SH-SY5Y (cell line): ENCODE data around the gene LANCL3.

Experiments
- GATA2 ChIP-seq: IDR thresholded peaks from 2 replicates; pipeline ENCODE4 v1.6.1; 2011; ENCODE audit warnings: mild to moderate bottlenecking, low read depth, low read length
- GATA3 ChIP-seq: IDR thresholded peaks from 2 replicates; pipeline ENCODE4 v1.6.1; 2011; ENCODE audit warnings: low read depth, mild to moderate bottlenecking, low read length, moderate library complexity

LANCL3 gene

GRCh38 chrX:37672563-37672962 lies 101.1 kb downstream of the LANCL3 start:
- TF ChIP-seq GATA3 (no peak), GATA2 (no peak)

DNA sequence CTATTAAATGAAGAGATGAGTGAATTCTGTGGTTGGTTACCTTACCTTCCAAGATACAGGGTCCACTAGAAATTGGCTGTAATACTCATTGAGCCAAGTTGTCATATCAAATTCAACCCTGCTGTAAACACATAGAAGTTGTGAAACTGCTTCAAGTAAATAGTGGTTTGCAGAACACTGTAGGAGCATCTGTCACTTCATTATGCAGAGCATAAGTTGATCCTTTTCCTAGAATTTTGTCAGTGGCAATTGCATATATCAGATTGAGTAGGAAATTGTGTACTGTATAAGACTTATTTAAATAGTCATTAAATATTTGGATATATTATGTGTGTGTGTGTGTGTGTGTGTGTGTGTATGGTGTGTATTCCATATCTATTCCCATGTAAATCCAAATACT lies 105.3 kb downstream of the LANCL3 start:
- no peak for TF ChIP-seq GATA2
- no peak for TF ChIP-seq GATA3

DNA sequence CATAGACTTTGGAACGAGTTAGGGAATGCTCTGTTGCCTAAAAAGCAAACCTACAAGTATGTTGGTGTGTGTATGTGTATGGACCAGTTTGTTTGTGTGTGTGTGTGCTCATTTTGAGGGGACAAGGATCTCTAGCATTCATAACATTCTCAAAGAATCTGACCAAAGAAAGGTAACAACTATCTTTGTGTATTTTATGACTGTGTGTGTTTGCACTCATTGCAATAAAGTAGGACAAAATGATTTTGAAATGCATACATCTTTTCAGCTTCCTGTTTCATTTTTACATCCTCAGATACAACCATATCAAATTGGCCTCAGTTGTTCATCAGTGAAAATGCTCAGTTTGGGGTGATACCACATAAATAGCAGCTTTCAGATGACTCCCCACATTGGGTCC lies 105.8 kb downstream of the LANCL3 start:
- no peak for TF ChIP-seq GATA2
- no peak for TF ChIP-seq GATA3

DNA sequence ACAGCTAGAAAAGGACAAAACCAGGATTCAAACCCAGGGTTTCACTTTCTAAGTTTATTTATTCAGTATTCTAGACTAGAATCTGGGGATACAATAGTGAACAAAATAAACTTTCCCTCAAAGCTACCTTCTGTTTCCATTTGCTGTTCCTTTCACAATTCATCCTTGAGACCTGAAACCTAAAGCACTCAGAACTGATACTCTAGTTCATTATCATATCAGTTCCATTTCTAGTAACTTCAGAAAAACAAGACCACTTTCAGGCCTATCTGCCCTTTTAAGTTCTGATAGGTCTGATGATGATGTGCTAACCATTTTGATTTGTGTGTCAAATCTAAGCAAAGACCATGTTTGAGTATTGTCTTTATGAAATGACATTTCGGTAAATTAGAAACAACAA lies 106.3 kb downstream of the LANCL3 start:
- TF ChIP-seq GATA2 = no peak

GRCh38 chrX:37678574-37678973 lies 107.1 kb downstream of the LANCL3 start:
- TF ChIP-seq GATA3 = no peak
- TF ChIP-seq GATA2 = no peak

GRCh38 chrX:37679230-37679629 lies 107.8 kb downstream of the LANCL3 start:
- TF ChIP-seq GATA3 = no peak
- no peak for TF ChIP-seq GATA2

DNA sequence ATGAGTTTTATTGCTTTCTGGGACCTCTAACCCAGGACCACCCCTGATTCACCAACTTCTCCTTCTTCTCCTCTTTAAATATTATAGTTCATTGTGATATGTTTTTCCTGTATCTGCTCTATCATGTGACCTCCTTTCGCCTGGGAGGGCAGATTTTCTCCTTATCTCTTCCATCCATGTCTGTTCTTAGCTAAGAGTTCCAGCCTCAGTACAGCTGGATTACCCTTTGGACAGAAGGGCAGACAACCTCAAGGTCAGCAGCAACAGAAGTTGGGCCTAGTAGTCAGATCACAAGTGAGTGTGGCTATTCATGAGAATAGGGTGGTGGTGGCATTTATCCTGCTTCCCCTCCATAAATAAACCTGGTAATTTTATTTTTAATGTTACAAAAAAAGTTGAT lies 108.4 kb downstream of the LANCL3 start:
- no peak for TF ChIP-seq GATA2
- no peak for TF ChIP-seq GATA3

DNA sequence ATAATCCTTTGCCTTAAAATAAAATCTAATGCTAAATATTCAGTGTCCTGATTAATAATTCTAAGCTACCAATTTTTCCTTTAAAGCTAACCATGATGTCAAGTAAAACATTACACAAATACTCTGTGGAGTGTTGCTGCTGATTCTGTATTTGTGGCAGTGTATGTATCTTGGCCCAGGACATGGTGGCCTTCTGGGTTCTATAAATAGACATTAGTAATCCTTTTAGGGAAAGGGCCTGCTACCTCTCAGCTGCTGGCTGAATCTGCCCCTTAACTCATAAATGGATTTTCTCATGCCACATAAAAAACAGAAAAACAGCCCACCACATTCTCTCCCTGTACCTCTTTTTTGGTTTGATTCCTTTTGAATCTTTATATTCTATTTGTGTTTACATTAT lies 113.0 kb downstream of the LANCL3 start:
- TF ChIP-seq GATA3 (no peak), GATA2 (no peak)

DNA sequence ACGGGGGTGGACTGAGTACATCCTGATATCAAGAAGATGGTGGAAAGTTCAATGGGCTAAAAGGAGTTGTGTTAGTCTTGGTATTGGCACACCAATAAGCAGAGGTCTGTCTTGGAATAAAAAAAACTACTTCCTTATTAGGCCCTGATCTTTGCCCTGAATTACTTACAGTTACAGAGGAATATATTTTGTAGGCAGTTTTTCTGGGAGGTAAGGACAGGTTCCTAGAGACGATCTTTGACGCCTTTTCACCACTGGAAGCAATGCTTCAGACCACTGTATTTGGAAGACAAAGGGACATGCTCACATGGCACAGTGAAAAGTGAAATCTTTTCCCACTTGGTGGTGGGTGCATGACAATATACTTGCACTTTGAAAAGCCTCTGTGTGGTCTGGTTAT lies 113.5 kb downstream of the LANCL3 start:
- TF ChIP-seq GATA3 (no peak), GATA2 (no peak)

DNA sequence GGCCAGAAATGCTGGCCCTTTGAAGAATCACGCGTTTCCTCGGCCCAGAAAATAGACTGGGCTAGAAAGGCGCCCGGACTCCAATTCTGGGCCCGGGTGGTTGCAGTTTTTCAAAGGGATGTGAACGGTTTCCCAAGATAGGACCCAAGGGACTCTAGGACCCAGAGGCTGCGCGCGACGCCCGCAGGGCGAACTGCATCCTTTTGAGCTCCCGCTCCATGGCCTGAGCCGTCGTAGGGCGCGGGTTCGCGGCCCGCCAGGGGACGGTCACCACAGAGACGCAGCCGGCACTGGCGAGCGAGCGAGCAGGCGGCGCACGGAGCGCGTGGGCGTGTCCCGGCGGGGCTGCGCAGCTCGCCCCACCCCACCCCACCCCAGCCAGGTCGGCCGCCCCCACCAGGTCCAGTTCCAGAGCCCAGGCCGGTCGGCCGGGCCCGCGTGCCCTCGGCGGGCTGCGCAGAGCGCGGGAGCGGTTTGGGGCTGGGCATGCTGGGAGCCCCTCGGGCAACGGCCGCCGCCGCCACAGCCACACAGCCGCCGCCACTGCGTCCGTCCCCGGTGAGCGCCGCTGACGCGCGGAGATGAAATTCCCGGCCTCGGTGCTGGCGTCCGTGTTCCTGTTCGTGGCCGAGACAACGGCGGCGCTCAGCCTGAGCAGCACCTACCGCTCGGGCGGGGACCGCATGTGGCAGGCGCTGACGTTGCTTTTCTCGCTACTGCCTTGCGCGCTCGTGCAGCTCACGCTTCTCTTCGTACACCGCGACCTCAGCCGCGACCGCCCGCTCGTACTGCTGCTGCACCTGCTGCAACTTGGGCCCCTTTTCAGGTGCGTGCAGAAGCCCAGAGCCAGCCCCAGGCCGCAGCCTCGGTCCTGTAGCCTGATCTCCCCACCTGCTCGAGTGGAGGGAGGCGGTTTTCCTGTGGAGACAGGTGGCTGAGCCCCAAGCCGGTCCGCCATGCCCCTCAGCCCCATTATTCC lies 114.2 kb downstream of the LANCL3 start, which contains the start of gene XK:
Gene XK, plus strand, starts transcription at position 411 of the 979 bp plus-strand sequence. Its CDS starts 171 bp downstream, at position 582.
- TF ChIP-seq GATA3 (no peak), GATA2 (no peak)

GRCh38 chrX:37686369-37686995 lies 115.0 kb downstream of the LANCL3 start:
- TF ChIP-seq GATA3 (no peak), GATA2 (no peak)

- TF ChIP-seq GATA3 = no peak
- no peak for TF ChIP-seq GATA2
These were observed 115.5 kb downstream of the LANCL3 start for GRCh38 chrX:37686996-37687395.

GRCh38 chrX:37690119-37690518 lies 118.7 kb downstream of the LANCL3 start:
- no peak for TF ChIP-seq GATA3
- TF ChIP-seq GATA2 = no peak

DNA sequence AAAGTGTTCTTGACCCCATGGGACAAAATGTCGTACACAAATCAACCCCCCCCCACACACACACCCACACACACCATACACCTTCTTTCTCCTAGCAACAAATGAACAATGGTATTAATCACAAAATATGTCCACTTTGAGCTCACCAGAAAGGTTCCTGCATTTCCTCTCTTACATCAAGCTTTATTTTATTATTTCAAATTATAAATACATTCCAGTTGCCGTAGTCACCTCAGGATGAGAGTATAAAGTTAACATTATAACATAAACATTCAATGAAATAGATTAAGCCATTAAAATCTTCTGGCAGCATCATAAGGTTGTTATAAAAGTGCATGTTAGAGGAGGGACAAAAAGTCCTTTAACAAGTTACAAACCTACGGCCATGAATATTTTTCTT lies 121.5 kb downstream of the LANCL3 start:
- TF ChIP-seq GATA2 = no peak
- TF ChIP-seq GATA3 = no peak

GRCh38 chrX:37697169-37697760 lies 125.8 kb downstream of the LANCL3 start:
- TF ChIP-seq GATA2 (no peak), GATA3 (no peak)

DNA sequence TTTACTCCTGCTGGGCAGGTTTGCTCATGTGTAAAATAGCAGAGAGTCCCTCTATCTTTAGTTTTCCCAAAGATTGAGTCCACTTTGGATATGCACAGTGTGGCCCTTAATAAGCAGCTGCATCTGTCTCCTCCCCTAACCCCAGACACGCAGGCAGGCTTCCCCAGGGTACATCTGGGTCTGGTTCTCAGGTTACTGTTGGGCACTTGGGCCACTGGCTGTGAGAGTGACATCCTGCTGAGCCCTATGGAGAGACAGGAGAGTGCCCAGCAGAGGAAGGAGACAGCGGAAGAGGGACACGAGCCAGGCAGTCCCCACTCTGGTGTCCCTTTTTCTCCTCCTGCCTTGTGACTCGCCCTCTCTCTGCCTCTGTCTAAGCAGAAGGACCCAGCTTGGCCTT lies 130.1 kb downstream of the LANCL3 start:
- TF ChIP-seq GATA2 (no peak), GATA3 (no peak)

DNA sequence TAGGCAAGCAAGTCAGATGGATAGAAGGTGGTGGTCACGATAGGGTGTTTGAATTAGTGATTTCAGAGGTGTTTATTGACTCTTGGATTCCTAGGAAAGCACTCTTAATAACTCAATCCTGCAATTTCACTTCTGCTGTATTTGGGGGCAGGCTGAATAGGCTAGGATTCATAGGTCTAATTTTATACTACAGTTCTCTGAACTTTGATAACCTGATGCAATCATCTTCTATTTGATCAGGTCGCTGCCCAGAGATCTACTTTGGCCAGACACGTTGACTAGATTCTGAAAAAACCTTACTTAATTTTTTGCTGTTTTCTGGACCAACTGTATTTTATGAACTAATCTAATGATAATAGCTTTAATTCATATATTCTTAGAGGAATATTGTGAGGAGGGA lies 140.5 kb downstream of the LANCL3 start:
- TF ChIP-seq GATA2 (no peak), GATA3 (no peak)
